T1000 (cell line): Measurements from ENCODE around the gene RHEB.
"Not testable (repeated sequence)": the region's sequence is repeated elsewhere in the genome, so short reads cannot be mapped to it uniquely, and the experiment has no call there.

Source experiments
- DNase-seq: peaks from one replicate; lab custom pipeline; 2025; ENCODE audit warnings: mixed read lengths; lab: John Stamatoyannopoulos, UW

Gene RHEB

GRCh38 chr7:151519765-151520418 lies at the start of gene RHEB:
Gene RHEB (minus strand): TSS chr7:151519895. CDS start chr7:151519511, 384 bp downstream.
- DNase-seq = peak; percentile 98

- DNase-seq = no peak
Measured at GRCh38 chr7:151566897-151567320, 47.2 kb upstream of the RHEB start.

GRCh38 chr7:151565541-151565940 lies 45.8 kb upstream of the RHEB start:
- no peak for DNase-seq

- no peak for DNase-seq
Measured at GRCh38 chr7:151560243-151560642, 40.5 kb upstream of the RHEB start.

GRCh38 chr7:151559557-151560183 lies 40.0 kb upstream of the RHEB start:
- DNase-seq = no peak

GRCh38 chr7:151558575-151558974 lies 38.9 kb upstream of the RHEB start:
- DNase-seq = no peak

- DNase-seq = no peak
Measured at GRCh38 chr7:151556592-151556991, 36.9 kb upstream of the RHEB start.

- DNase-seq = no peak
Measured at GRCh38 chr7:151553356-151553755, 33.7 kb upstream of the RHEB start.

GRCh38 chr7:151552352-151553028 lies 32.8 kb upstream of the RHEB start:
- DNase-seq = no peak

- DNase-seq = no peak
Measured at GRCh38 chr7:151551820-151552219, 32.1 kb upstream of the RHEB start.

- DNase-seq = no peak
Measured at GRCh38 chr7:151550656-151551286, 31.1 kb upstream of the RHEB start.

GRCh38 chr7:151549644-151550043 lies 29.9 kb upstream of the RHEB start:
- no peak for DNase-seq

GRCh38 chr7:151549083-151549482 lies 29.4 kb upstream of the RHEB start:
- DNase-seq = no peak

GRCh38 chr7:151544183-151544582 lies 24.5 kb upstream of the RHEB start:
- no peak for DNase-seq

GRCh38 chr7:151542606-151543130 lies 23.0 kb upstream of the RHEB start:
- no peak for DNase-seq

GRCh38 chr7:151541709-151542499 lies 22.2 kb upstream of the RHEB start:
- DNase-seq = no peak

- DNase-seq = no peak
Measured at GRCh38 chr7:151540146-151540545, 20.5 kb upstream of the RHEB start.

GRCh38 chr7:151539088-151539671 lies 19.5 kb upstream of the RHEB start:
- no peak for DNase-seq

- DNase-seq = no peak
Measured at GRCh38 chr7:151537818-151538561, 18.3 kb upstream of the RHEB start.

- DNase-seq = not testable (repeated sequence)
Measured at GRCh38 chr7:151536178-151536577, 16.5 kb upstream of the RHEB start.

GRCh38 chr7:151529842-151530241 lies 10.1 kb upstream of the RHEB start:
- no peak for DNase-seq
